Upper lobe of left lung (tissue), 6 donors: Measurements from ENCODE around the gene XPO6. TPM values are rescaled to one million over a fixed set of nuclear protein-coding genes. Genes with fewer than 3 reads are reported as not detected.

Experiments
- ATAC-seq, 2 donors: fragments of 200-7000 bp; cut with Tn5 transposase; one replicate each; pipeline ENCODE4 v1.9.1; 2022; ENCODE audit warnings: mild to moderate bottlenecking in 2 of 2, moderate library complexity in 2 of 2; ENCODE audit not compliant: low FRiP score in 2 of 2
- DNase-seq, 2 donors: peaks; one replicate each; pipeline ENCODE4 v3.0.0-alpha.2; 2019 to 2020
- H3K27ac ChIP-seq, 4 donors: fragments of 200-600 bp; sonication (generic); one replicate each; pipeline ENCODE4 v1.5.1; 2016 to 2019
- H3K27me3 ChIP-seq, 4 donors: fragments of 200-600 bp; sonication (generic); one replicate each; pipeline ENCODE4 v1.5.1; 2017 to 2019
- H3K36me3 ChIP-seq, 4 donors: fragments of 200-600 bp; sonication (generic); one replicate each; pipeline ENCODE4 v1.5.1; 2016 to 2019
- H3K4me1 ChIP-seq, 4 donors: fragments of 200-600 bp; sonication (generic); one replicate each; pipeline ENCODE4 v1.5.1; 2018 to 2019
- H3K4me3 ChIP-seq, 4 donors: fragments of 200-600 bp; sonication (generic); one replicate each; pipeline ENCODE4 v1.5.1; 2017 to 2019; ENCODE audit warnings: mild to moderate bottlenecking in 2 of 4, moderate library complexity in 1 of 4
- H3K9me3 ChIP-seq, 4 donors: fragments of 200-600 bp; sonication (generic); one replicate each; pipeline ENCODE4 v1.5.1; 2018 to 2019
- EP300 ChIP-seq, 4 donors: sonication (generic); formaldehyde crosslinking; IDR thresholded peaks; one replicate each; pipeline ENCODE4 v1.5.1; 2017; ENCODE audit warnings: antibody characterized with exemption in 4 of 4, control low read depth in 2 of 4
- POLR2A ChIP-seq, 4 donors: fragments of 450-650 bp; IDR thresholded peaks; one replicate each; pipeline ENCODE4 v1.5.1; 2016 to 2017; ENCODE audit warnings: antibody characterized with exemption in 4 of 4, mild to moderate bottlenecking in 2 of 4
- POLR2AphosphoS5 ChIP-seq, 2 donors: sonication (generic); formaldehyde crosslinking; IDR thresholded peaks; one replicate each; pipeline ENCODE4 v1.5.1; 2017; ENCODE audit warnings: antibody characterized with exemption in 2 of 2
- WGBS, 2 donors: methylation state at CpG; one replicate each; pipeline ENCODE4 v1.1.5; 2017 to 2018; 5-methylcytosine and 5-hydroxymethylcytosine counted together
- total RNA-seq, 6 donors: library from RNA; depleted of rRNA in 4 of 6; stranded (reverse); fragments of >200 nt in 4 of 6; gene quantifications; one replicate each; pipeline versions ENCODE4 v1.1.0 to v1.2.1, GENCODE V29; 2016 to 2021
- TF ChIP-seq, protein P1 (sequence below), 6 experiments: fragments of 450-650 bp in 4 of 6; fragments of 200-600 bp in 2 of 6; sonication (generic) in 2 of 6; IDR thresholded peaks; one replicate each; pipeline ENCODE4 v1.5.1; 2016 to 2019; ENCODE audit warnings: antibody characterized with exemption in 6 of 6
- donor health status: DM: no; HTN: no; CAD: no; lungs with moderate emphysema.
- donor health status: DM: no; HTN: yes; CAD: no; lungs with severe emphysema.

The XPO6 gene
- 100 to 1,000 TPM in 5 of 6 donors, 10 to 100 TPM in 1; 95.5 to 256 (median 129) TPM for total RNA-seq

DNA sequence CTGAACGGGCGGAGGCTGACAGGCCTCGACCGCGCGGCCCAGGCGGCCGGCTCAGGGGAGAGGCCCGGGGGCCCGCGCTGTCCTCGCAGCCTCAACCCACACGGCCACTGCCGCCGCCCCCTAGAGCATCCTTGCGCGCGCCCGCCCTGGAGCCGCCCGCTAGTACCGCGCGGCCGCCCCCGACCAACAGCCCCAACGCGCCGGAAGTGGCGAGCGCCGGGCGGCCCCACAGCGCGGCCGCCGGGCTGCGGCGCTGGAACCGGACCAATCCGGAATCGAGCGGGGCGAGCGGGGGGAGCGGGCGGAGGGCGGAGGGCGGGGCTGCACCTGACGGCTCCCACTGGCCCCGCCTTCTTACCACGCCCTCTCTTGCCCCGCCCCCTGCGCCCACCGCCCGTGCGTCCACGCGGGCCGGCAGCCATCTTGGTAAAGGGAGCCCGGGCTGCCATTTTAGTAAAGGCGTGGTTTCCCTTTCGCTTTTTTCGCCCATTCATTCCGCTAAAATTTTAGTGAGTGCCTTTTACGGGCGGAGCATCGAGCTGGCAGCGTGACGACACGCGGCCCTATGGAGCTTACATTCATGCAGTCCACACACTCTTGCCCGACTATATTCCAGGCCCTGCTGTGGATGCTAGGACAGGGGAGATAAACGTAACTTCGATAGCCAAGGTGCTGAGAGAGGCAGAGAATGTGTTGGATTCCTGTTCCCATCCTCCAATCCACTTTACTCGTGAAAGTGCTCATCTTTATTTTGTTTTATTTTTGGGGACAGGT is at the start of gene XPO6:
Gene XPO6, minus strand, starts transcription at position 208 of the 774 bp plus-strand sequence. CDS start 597 bp downstream, outside the sequence.
- ATAC-seq, result peak; percentile 97 to 98

GRCh38 chr16:28260193-28260592 is 48.4 kb upstream of the XPO6 start:
- peaks cover 0 to 7% (median 2%) of the 10 kb centered on the region in 4 donors for H3K27me3 ChIP-seq
- ATAC-seq (no peak), DNase-seq (no peak)
- no peaks in the 10 kb centered on the region for H3K9me3 ChIP-seq
- no peak overlapping the region for H3K4me3 ChIP-seq
- WGBS, 2 donors, result 100% methylated on average over 1 of the region's 1 CpG; no CpG with 5 or more reads in 1 of the 2 donors
- H3K36me3 ChIP-seq, result no peaks in the 10 kb centered on the region
- TF ChIP-seq EP300 (IDR thresholded peaks at IDR 0.05), result no peak
- no peak for TF ChIP-seq POLR2A (IDR thresholded peaks at IDR 0.05)
- no peak for TF ChIP-seq POLR2AphosphoS5 (IDR thresholded peaks at IDR 0.05)
- TF ChIP-seq, protein P1, sequence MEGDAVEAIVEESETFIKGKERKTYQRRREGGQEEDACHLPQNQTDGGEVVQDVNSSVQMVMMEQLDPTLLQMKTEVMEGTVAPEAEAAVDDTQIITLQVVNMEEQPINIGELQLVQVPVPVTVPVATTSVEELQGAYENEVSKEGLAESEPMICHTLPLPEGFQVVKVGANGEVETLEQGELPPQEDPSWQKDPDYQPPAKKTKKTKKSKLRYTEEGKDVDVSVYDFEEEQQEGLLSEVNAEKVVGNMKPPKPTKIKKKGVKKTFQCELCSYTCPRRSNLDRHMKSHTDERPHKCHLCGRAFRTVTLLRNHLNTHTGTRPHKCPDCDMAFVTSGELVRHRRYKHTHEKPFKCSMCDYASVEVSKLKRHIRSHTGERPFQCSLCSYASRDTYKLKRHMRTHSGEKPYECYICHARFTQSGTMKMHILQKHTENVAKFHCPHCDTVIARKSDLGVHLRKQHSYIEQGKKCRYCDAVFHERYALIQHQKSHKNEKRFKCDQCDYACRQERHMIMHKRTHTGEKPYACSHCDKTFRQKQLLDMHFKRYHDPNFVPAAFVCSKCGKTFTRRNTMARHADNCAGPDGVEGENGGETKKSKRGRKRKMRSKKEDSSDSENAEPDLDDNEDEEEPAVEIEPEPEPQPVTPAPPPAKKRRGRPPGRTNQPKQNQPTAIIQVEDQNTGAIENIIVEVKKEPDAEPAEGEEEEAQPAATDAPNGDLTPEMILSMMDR (IDR thresholded peaks at IDR 0.05), result no peak
- H3K27ac ChIP-seq, result no peak overlapping the region
- peaks cover 0 to 8% (median 2%) of the 10 kb centered on the region in 4 donors for H3K4me1 ChIP-seq

More for the DNA sequence above, at the start of gene XPO6:
- peaks cover 0 to 22% (median 4%) of the 10 kb centered on the region in 4 donors for H3K36me3 ChIP-seq
- TF ChIP-seq POLR2A (IDR thresholded peaks at IDR 0.05) (peak in 3 of 4 donors; percentile 32 to 88 (median 77)), POLR2AphosphoS5 (IDR thresholded peaks at IDR 0.05) (peak; percentile 56 to 76), EP300 (IDR thresholded peaks at IDR 0.05) (peak in 1 of 4 donors; percentile 31)
- TF ChIP-seq, protein P1 (IDR thresholded peaks at IDR 0.05), result peak in 2 of 6 experiments; percentile 10 to 17
- H3K27me3 ChIP-seq, result no peaks in the 10 kb centered on the region
- peaks cover 16 to 34% (median 18%) of the 10 kb centered on the region in 4 donors for H3K4me1 ChIP-seq
- peak within 1 kb of the TSS; percentile 87 to 92 (median 91) for H3K27ac ChIP-seq
- H3K4me3 ChIP-seq, result peak within 1 kb of the TSS; percentile 78 to 98 (median 96)
- peak; percentile 96 to 100 for DNase-seq
- 3 to 7% methylated on average over 23 to 59 of the region's 76 CpGs for WGBS, 2 donors
- no peaks in the 10 kb centered on the region for H3K9me3 ChIP-seq

DNA sequence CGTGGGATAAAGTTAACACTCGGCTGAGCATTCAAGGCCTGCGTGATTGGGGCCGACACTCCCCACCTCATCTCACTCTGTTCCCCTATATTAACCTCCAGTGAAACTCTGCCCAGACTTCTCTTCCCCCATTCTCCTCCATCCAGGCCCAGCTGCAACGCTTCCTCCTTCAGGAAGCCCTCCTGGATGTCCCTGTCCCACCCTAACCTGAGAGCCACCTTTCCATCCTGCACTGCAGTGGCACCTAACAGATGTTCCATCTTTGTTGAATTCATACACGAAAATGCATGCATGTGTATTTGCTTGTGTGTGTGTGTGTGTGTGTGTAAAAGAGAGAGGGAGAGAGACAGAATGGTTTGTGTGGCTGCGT is 48.0 kb upstream of the XPO6 start:
- no peaks in the 10 kb centered on the region for H3K36me3 ChIP-seq
- no peak overlapping the region for H3K4me3 ChIP-seq
- TF ChIP-seq EP300 (IDR thresholded peaks at IDR 0.05) (no peak), POLR2AphosphoS5 (IDR thresholded peaks at IDR 0.05) (no peak)
- no peak overlapping the region for H3K27ac ChIP-seq
- no peak for ATAC-seq
- no peak for DNase-seq
- 77 to 85% methylated on average over 7 of the region's 7 CpGs for WGBS, 2 donors
- H3K9me3 ChIP-seq, result no peaks in the 10 kb centered on the region
- peaks cover 0 to 8% (median 2%) of the 10 kb centered on the region in 4 donors for H3K4me1 ChIP-seq
- H3K27me3 ChIP-seq, result peaks cover 0 to 7% (median 2%) of the 10 kb centered on the region in 4 donors

GRCh38 chr16:28259091-28259780 is 47.5 kb upstream of the XPO6 start:
- H3K4me1 ChIP-seq, result peaks cover 0 to 8% (median 2%) of the 10 kb centered on the region in 4 donors
- H3K9me3 ChIP-seq, result no peaks in the 10 kb centered on the region
- H3K36me3 ChIP-seq, result no peaks in the 10 kb centered on the region
- H3K27ac ChIP-seq, result no peak overlapping the region
- DNase-seq, result peak in 1 of 2 donors; percentile 81
- TF ChIP-seq EP300 (IDR thresholded peaks at IDR 0.05), result no peak
- no peak for TF ChIP-seq POLR2AphosphoS5 (IDR thresholded peaks at IDR 0.05)
- TF ChIP-seq POLR2A (IDR thresholded peaks at IDR 0.05), result no peak
- TF ChIP-seq, protein P1 (IDR thresholded peaks at IDR 0.05), result no peak
- WGBS, 2 donors, result 65 to 78% methylated on average over 3 to 11 of the region's 29 CpGs
- peaks cover 0 to 7% (median 2%) of the 10 kb centered on the region in 4 donors for H3K27me3 ChIP-seq
- no peak overlapping the region for H3K4me3 ChIP-seq
- no peak for ATAC-seq

DNA sequence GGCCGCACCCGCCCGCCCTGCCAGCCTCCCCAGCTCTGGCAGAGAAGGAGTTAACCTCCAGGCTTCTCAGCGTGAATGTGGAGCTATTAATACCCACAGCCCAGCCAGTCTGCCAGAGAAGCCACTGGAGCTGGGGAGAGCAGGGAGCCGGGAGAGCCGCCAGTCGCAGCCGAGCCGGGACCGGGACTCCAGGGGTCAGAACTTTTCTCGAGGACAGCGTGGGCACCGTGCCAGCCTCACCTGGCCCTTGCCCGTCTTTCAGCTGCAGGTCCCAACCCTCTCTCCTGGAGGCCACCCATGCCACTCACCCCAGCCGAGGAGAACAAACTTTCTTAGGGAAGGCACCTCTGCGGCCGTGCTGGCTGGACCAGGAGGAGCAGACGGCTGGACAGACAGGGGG is 46.8 kb upstream of the XPO6 start:
- TF ChIP-seq, protein P1 (IDR thresholded peaks at IDR 0.05), result no peak
- TF ChIP-seq POLR2AphosphoS5 (IDR thresholded peaks at IDR 0.05), result no peak
- Histone ChIP-seq H3K27ac (no peak overlapping the region), H3K9me3 (no peaks in the 10 kb centered on the region), H3K4me1 (peaks cover 0 to 8% (median 2%) of the 10 kb centered on the region in 4 donors), H3K4me3 (no peak overlapping the region), H3K27me3 (peaks cover 0 to 7% (median 2%) of the 10 kb centered on the region in 4 donors), H3K36me3 (no peaks in the 10 kb centered on the region)
- ATAC-seq (no peak), DNase-seq (peak in 1 of 2 donors; percentile 82)
- WGBS, 2 donors, result 14 to 18% methylated on average over 5 to 17 of the region's 18 CpGs
